Measurements from ENCODE around the gene NCLN.
A peak's percentile ranks its signal among the peaks of the same experiment; 100 is the strongest.

NCLN gene

GRCh38 chr19:3184847-3185460, 776 bp upstream of the NCLN start:
- peak; percentile 71 for DNase-seq (ENCODE audit: low read depth)
- H3K4me3 ChIP-seq (ENCODE audit: low read length): peak overlapping the region; percentile 62
- no peak for TF ChIP-seq CTCF (IDR thresholded peaks at IDR 0.05; ENCODE audit: insufficient read depth, low read depth, low read length, missing control alignments)

- DNase-seq (ENCODE audit: low read depth): no peak
- TF ChIP-seq CTCF (IDR thresholded peaks at IDR 0.05; ENCODE audit: insufficient read depth, low read depth, low read length, missing control alignments): no peak
- peak overlapping the region; percentile 85 for H3K4me3 ChIP-seq (ENCODE audit: low read length)
Measured at GRCh38 chr19:3186160-3186688, 494 bp downstream of the NCLN start.

DNA sequence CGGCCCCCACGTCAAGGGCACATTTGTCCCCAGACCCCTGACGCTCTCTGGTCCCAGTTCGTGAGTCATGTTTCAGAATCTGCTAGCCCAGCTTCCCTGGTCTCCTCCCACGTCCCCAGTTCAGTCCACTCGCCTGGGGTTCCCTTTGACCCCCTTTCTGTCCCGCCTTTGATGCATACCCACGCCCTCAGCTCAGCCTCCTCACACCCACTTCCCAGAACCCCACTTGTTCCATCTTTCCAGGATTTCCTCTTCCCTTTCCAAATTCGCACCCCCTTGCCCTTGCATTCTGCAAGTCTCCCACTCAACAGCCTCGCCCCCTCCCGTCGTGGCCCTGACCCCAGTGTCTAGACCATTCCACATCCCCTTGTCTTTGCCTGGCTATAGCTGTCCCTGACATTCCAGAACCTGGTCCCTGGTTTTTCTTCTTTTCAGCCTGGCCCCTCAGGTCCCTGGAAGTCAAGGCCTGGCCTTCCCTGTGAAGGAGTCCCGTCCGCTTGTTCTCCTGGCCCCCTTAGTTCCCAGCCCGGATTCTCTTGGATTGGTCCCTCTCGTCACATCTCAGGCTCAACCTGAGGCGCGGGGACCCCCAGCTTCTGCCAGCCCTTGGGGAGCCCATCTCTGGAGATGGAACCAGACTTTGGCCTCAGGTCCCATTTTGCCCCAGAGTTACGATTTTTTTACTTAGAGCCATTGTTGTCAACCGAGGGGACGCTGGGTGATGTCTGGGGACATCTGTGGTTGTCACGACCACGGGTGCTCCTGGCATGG, 1.3 kb downstream of the NCLN start:
- peak overlapping the region; percentile 85 for H3K4me3 ChIP-seq (ENCODE audit: low read length)
- no peak for TF ChIP-seq CTCF (IDR thresholded peaks at IDR 0.05; ENCODE audit: insufficient read depth, low read depth, low read length, missing control alignments)
- DNase-seq (ENCODE audit: low read depth): no peak

GRCh38 chr19:3187662-3188511, 2.2 kb downstream of the NCLN start:
- DNase-seq (ENCODE audit: low read depth): no peak
- no peak overlapping the region for H3K4me3 ChIP-seq (ENCODE audit: low read length)
- no peak for TF ChIP-seq CTCF (IDR thresholded peaks at IDR 0.05; ENCODE audit: insufficient read depth, low read depth, low read length, missing control alignments)

GRCh38 chr19:3188627-3189596, 3.2 kb downstream of the NCLN start:
- no peak for DNase-seq (ENCODE audit: low read depth)
- H3K4me3 ChIP-seq (ENCODE audit: low read length): no peak overlapping the region
- no peak for TF ChIP-seq CTCF (IDR thresholded peaks at IDR 0.05; ENCODE audit: insufficient read depth, low read depth, low read length, missing control alignments)
